Osteoblast (primary cell): ENCODE measurements around the gene TMCC1. TPM values are rescaled to one million over a fixed set of nuclear protein-coding genes. Genes with fewer than 3 reads are reported as not detected.

Source experiments
- DNase-seq: peaks from one replicate; pipeline ENCODE4 v3.0.0; 2011; ENCODE audit warnings: low spot score, mixed read lengths; ENCODE audit not compliant: insufficient read length; ENCODE audit errors: missing footprints
- H2AFZ ChIP-seq: 2 replicates; pipeline ENCODE4 v1.6.0; 2011; ENCODE audit warnings: mild to moderate bottlenecking, low read length
- H3K27ac ChIP-seq: 2 replicates; pipeline ENCODE4 v1.5.1; 2011; ENCODE audit warnings: mild to moderate bottlenecking, low read depth, low read length, moderate library complexity
- H3K27me3 ChIP-seq: 2 replicates; pipeline ENCODE4 v1.6.0; 2012; ENCODE audit warnings: mild to moderate bottlenecking, control low read depth, inconsistent platforms, low read length, moderate library complexity; ENCODE audit not compliant: insufficient read depth
- H3K36me3 ChIP-seq: 2 replicates; pipeline ENCODE4 v1.5.1; 2011; ENCODE audit warnings: mild to moderate bottlenecking, low read length, control low read depth, moderate library complexity; ENCODE audit not compliant: insufficient read depth
- H3K4me1 ChIP-seq: 2 replicates; pipeline ENCODE4 v1.5.1; 2011; ENCODE audit warnings: mild to moderate bottlenecking, low read length, control low read depth, moderate library complexity; ENCODE audit not compliant: insufficient read depth
- H3K4me2 ChIP-seq: 2 replicates; pipeline ENCODE4 v1.6.0; 2011; ENCODE audit warnings: mild to moderate bottlenecking, low read length; ENCODE audit not compliant: insufficient read depth
- H3K4me3 ChIP-seq: fragments of 200-600 bp; sonication (generic); 3 replicates; pipeline ENCODE4 v1.5.1; 2012; ENCODE audit warnings: mild to moderate bottlenecking, low read length, inconsistent platforms; ENCODE audit not compliant: insufficient read depth
- H3K79me2 ChIP-seq: 2 replicates; pipeline ENCODE4 v1.6.0; 2012; ENCODE audit warnings: mild to moderate bottlenecking, low read length, control low read depth, inconsistent platforms; ENCODE audit not compliant: insufficient read depth
- H3K9me3 ChIP-seq: 2 replicates; pipeline ENCODE4 v1.5.1; 2011; ENCODE audit warnings: low read depth, low read length, control low read depth
- H4K20me1 ChIP-seq: 2 replicates; pipeline ENCODE4 v1.6.0; 2012; ENCODE audit warnings: mild to moderate bottlenecking, low read length, control low read depth; ENCODE audit not compliant: insufficient read depth
- total RNA-seq: library from RNA; depleted of rRNA; stranded (reverse); fragments of >200 nt; gene quantifications from 2 replicates; pipeline ENCODE4 v1.2.3, GENCODE V29; 2012
- TF ChIP-seq, protein P1 (sequence below): IDR thresholded peaks from 2 replicates; pipeline ENCODE4 v1.5.1; 2011; ENCODE audit warnings: mild to moderate bottlenecking, low read depth, low read length, moderate library complexity; ENCODE audit errors: extremely low read depth

The TMCC1 gene
- total RNA-seq, 1 donor, result 17.4 TPM

DNA sequence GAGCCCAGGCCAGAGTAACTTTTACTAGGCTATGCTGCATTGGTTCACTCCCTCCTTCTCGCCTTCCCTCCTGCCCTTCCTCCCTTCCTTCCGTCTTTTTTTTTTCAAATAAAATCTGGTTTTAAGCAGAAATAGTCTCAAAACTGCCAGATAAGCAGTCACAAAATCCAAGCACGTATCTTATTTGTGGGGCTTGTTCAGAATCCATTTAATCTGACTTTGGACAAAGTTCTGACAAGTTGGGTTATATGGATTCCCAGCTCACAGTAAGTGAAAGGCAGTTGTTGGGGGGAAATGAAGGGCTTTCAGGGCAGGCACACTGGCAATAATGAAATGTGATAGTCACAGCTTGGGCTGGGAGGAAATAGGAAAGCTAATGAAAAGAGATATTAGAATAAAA is 255.0 kb downstream of the TMCC1 start:
- TF ChIP-seq, protein P1, sequence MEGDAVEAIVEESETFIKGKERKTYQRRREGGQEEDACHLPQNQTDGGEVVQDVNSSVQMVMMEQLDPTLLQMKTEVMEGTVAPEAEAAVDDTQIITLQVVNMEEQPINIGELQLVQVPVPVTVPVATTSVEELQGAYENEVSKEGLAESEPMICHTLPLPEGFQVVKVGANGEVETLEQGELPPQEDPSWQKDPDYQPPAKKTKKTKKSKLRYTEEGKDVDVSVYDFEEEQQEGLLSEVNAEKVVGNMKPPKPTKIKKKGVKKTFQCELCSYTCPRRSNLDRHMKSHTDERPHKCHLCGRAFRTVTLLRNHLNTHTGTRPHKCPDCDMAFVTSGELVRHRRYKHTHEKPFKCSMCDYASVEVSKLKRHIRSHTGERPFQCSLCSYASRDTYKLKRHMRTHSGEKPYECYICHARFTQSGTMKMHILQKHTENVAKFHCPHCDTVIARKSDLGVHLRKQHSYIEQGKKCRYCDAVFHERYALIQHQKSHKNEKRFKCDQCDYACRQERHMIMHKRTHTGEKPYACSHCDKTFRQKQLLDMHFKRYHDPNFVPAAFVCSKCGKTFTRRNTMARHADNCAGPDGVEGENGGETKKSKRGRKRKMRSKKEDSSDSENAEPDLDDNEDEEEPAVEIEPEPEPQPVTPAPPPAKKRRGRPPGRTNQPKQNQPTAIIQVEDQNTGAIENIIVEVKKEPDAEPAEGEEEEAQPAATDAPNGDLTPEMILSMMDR, result no peak
- Histone ChIP-seq H3K36me3 (no peaks in the 10 kb centered on the region), H3K4me1 (no peaks in the 10 kb centered on the region), H3K9me3 (peaks cover 4% of the 10 kb centered on the region), H3K4me3 (no peak overlapping the region), H3K27ac (no peak overlapping the region), H3K4me2 (no peak overlapping the region), H2AFZ (no peak overlapping the region), H3K79me2 (no peaks in the 10 kb centered on the region), H4K20me1 (no peaks in the 10 kb centered on the region), H3K27me3 (no peaks in the 10 kb centered on the region)
- DNase-seq, result peak; percentile 35

DNA sequence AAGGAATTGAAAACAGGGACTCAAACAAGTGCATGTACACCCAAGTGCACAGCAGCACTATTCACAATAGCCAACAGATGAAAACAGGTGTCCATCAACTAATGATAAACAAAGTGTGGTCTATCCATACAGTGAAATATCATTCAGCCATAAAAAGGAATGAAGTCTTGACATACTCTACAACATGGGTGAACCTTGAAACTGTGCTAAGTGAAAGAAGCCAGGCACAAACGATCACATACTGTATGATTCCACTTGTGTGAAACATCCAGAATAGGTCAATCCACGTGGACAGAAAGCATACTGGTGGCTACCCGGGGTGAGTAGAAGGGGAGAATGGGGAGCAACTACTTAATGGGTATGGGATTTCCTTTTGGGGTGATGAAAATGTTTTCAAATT is 257.4 kb downstream of the TMCC1 start:
- TF ChIP-seq, protein P1, result no peak
- H3K79me2 ChIP-seq, result no peaks in the 10 kb centered on the region
- H3K9me3 ChIP-seq, result peaks cover 4% of the 10 kb centered on the region
- H3K4me3 ChIP-seq, result no peak overlapping the region
- no peak overlapping the region for H3K4me2 ChIP-seq
- H3K27me3 ChIP-seq, result no peaks in the 10 kb centered on the region
- H3K36me3 ChIP-seq, result no peaks in the 10 kb centered on the region
- no peaks in the 10 kb centered on the region for H4K20me1 ChIP-seq
- DNase-seq, result no peak
- H2AFZ ChIP-seq, result no peak overlapping the region
- no peaks in the 10 kb centered on the region for H3K4me1 ChIP-seq
- H3K27ac ChIP-seq, result no peak overlapping the region

DNA sequence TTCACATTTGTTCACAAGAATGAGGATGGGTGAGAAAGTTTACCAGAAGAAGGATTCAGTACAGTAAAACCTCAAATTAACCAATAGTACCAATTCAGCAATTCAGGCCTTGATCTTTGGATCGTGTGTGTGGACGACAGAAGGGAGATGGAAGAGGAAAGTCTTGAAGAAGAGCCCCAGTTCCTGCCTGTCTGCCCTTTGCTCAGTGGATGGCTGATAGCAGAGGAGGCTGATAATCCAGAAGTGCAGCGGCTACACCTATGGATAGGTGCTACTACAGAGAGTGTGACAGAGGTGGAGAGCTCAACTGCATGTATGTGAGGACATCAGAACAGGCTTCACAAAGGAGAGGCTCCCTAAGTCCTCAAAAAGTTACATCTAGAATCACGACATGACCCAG is 257.9 kb downstream of the TMCC1 start:
- TF ChIP-seq, protein P1, result no peak
- no peaks in the 10 kb centered on the region for H3K79me2 ChIP-seq

DNA sequence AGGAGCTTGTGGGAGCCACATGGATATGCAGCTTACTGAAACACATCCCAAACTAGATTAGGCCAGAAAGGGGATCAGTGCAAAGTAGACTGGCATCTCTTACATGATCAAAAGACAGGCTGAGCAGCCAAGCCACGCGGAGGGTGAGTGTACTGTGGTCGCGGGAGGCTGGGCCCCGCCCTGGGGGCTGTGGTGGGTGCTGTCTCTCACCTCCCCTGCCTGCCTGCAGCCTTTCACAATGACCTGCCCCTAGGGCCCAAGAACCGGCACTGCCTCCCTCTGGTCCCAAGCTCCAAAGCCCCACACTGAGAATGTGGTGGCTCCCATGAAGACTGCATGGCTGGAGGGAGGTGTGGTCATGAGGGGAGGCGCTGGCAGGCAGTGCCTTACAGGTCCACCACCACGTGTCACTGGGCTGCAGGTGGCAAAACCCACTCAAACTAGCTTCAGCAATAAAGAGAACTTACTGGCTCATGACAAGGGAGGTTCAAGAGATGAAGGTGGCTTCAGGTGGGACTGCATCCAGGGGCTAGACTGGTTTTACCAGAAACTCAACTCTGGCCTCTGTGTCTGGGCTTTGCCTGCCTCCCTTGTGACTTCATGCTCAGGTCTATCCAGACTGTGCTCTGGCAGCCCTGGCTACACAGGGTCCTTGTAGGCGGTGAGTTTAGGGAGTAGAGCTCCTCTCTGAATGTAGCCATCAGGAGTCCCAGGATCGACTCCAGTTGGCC is 259.6 kb downstream of the TMCC1 start:
- Histone ChIP-seq H3K9me3 (peaks cover 4% of the 10 kb centered on the region), H2AFZ (no peak overlapping the region), H3K27ac (no peak overlapping the region), H3K4me2 (no peak overlapping the region), H3K4me3 (no peak overlapping the region), H3K27me3 (no peaks in the 10 kb centered on the region), H3K4me1 (no peaks in the 10 kb centered on the region), H3K79me2 (no peaks in the 10 kb centered on the region), H3K36me3 (no peaks in the 10 kb centered on the region), H4K20me1 (no peaks in the 10 kb centered on the region)
- TF ChIP-seq, protein P1, result no peak
- peak; percentile 60 for DNase-seq

More for the DNA sequence above, 257.9 kb downstream of the TMCC1 start:
- no peak for DNase-seq
- Histone ChIP-seq H3K27ac (no peak overlapping the region), H3K27me3 (no peaks in the 10 kb centered on the region), H3K9me3 (peaks cover 4% of the 10 kb centered on the region), H3K4me2 (no peak overlapping the region), H2AFZ (no peak overlapping the region), H4K20me1 (no peaks in the 10 kb centered on the region), H3K4me3 (no peak overlapping the region), H3K4me1 (no peaks in the 10 kb centered on the region), H3K36me3 (no peaks in the 10 kb centered on the region)
